IPS-NIHi7 (cell line): ENCODE results near the gene DHDH.
A peak's percentile ranks its signal among the peaks of the same experiment; 100 is the strongest.

Experiments used
- DNase-seq: peaks from one replicate; pipeline ENCODE4 v3.0.0; 2012; ENCODE audit warnings: mixed read lengths; ENCODE audit errors: extremely low spot score

DHDH gene

GRCh38 chr19:48992581-48993174 is 59.2 kb downstream of the DHDH start:
- no peak for DNase-seq

- DNase-seq: peak; percentile 99
Measured at GRCh38 chr19:48993175-48994034, 59.9 kb downstream of the DHDH start, which contains the start of the genes GYS1 and RUVBL2. Gene GYS1 (minus strand): TSS chr19:48993309. CDS start chr19:48993112, 197 bp downstream. Gene RUVBL2 (plus strand): TSS chr19:48993887. CDS start chr19:48993912, 25 bp downstream.

GRCh38 chr19:48994035-48994386 is 60.5 kb downstream of the DHDH start:
- DNase-seq: no peak
